ENCODE measurements around the gene GAS2L1. TPM values are rescaled to one million over a fixed set of nuclear protein-coding genes. Genes with fewer than 3 reads are reported as not detected.

Gene GAS2L1
- total RNA-seq, 1 experiment from 2014 or later, result 8.0 TPM

- peaks cover 2% of the 10 kb centered on the region; the same call in 1 of the 2 replicates for H3K27me3 Mint-ChIP-seq (ENCODE audit: low read depth)
- Histone ChIP-seq H4K20me1 (ENCODE audit: control insufficient read depth, insufficient read depth, insufficient read length) (no peaks in the 10 kb centered on the region), H3K4me1 (ENCODE audit: insufficient read depth, low read length) (no peaks in the 10 kb centered on the region), H4K5ac (ENCODE audit: insufficient read length, low read depth, low read length) (no peak overlapping the region), H3K27me3 (ENCODE audit: insufficient read depth, low read length) (no peaks in the 10 kb centered on the region), H2BK12ac (ENCODE audit: insufficient read length, low read depth, low read length) (no peak overlapping the region), H3K56ac (ENCODE audit: insufficient read length, low read depth, low read length) (no peak overlapping the region), H3T11ph (ENCODE audit: low read length) (no peak overlapping the region), H3K79me1 (ENCODE audit: insufficient read depth, low read depth, low read length, poor library complexity, severe bottlenecking) (no peaks in the 10 kb centered on the region), H3K18ac (ENCODE audit: insufficient read length, low read depth, low read length) (no peak overlapping the region), H3K4me2 (ENCODE audit: insufficient read depth, insufficient read length, low read length) (no peak overlapping the region), H3K9me3 (ENCODE audit: control insufficient read depth, low read depth, low read length) (no peaks in the 10 kb centered on the region), H4K91ac (ENCODE audit: insufficient read length, low read depth, low read length) (no peak overlapping the region), H4K8ac (replicated peaks; ENCODE audit: insufficient read length, low read depth, low read length) (no peak overlapping the region), H3K23ac (ENCODE audit: insufficient read length, low read depth, low read length) (no peak overlapping the region), H2BK20ac (ENCODE audit: low read depth, low read length, poor library complexity, severe bottlenecking) (no peak overlapping the region), H3K79me2 (ENCODE audit: insufficient read depth, low read length) (no peaks in the 10 kb centered on the region), H3K14ac (ENCODE audit: insufficient read depth, low read length) (no peak overlapping the region), H3K23me2 (ENCODE audit: insufficient read length, low read depth, low read length, poor library complexity, severe bottlenecking) (no peaks in the 10 kb centered on the region), H2BK5ac (ENCODE audit: insufficient read length, low read length) (no peak overlapping the region), H2AK5ac (ENCODE audit: insufficient read length, low read length) (no peak overlapping the region), H2BK120ac (ENCODE audit: low read depth, low read length, poor library complexity, severe bottlenecking) (no peak overlapping the region), H3K4ac (ENCODE audit: low read depth, low read length) (no peak overlapping the region), H2AFZ (ENCODE audit: low read length) (no peak overlapping the region), H3K27ac (ENCODE audit: insufficient read length, low read depth, low read length) (no peak overlapping the region), H2BK15ac (ENCODE audit: low read depth, low read length) (no peak overlapping the region), H3K9ac (ENCODE audit: extremely low read depth, insufficient read length, low read length) (no peak overlapping the region)
- no peaks in the 10 kb centered on the region for H3K4me1 Mint-ChIP-seq
- no peak for DNase-seq
- no peaks in the 10 kb centered on the region for H3K9me3 Mint-ChIP-seq
- no peak overlapping the region; a peak in 1 of 7 replicates for H3K27ac Mint-ChIP-seq
- H3K4me3 Mint-ChIP-seq, result no peak overlapping the region
- TF ChIP-seq CTCF (conservative IDR thresholded peaks at IDR 0.05), result no peak
- peaks cover 0 to 10% (median 8%) of the 10 kb centered on the region in 3 experiments; a peak in 2 of 7 replicates for H3K36me3 Mint-ChIP-seq (ENCODE audit: insufficient read depth in 1 of 3, low read depth in 3 of 3)
Measured at GRCh38 chr22:29323641-29324040, 17.2 kb downstream of the GAS2L1 start.
